NT2/D1 (cell line): ENCODE measurements around the gene DTD1.

Experiments
- YY1 ChIP-seq: IDR thresholded peaks from 2 replicates; pipeline ENCODE4 v1.6.1; 2011; ENCODE audit not compliant: insufficient read length, insufficient read depth
- ZNF274 ChIP-seq: IDR thresholded peaks from 2 replicates; pipeline ENCODE4 v1.6.1; 2011; ENCODE audit warnings: mild to moderate bottlenecking, low read depth, low read length

DNA sequence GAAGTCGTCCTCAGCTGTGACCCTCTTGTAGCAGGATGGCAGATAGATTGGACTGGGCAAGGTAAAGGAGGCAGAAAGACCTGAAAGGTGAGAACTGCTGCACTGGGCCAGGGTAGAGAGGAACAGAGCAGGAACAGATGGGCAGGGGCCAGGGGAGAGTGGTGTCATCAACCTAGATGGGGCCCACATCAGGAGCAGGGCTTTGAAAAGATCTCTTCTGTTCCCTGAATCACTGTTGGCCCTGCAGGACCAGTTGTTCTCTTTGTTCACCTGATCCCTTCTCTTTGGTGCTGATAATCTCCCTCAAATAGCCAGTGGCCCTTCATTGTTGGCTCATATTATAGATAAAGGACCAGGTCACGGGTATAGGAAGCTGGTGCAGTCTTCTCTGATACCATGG lies 59.9 kb downstream of the DTD1 start:
- TF ChIP-seq YY1, result no peak
- TF ChIP-seq ZNF274, result no peak
